OCI-LY1 (cell line): ENCODE data around the gene RPL19.

Experiments used
- H2AFZ ChIP-seq: fragments of 200-600 bp; sonication (generic), shearing (Covaris generic); 2 replicates; pipeline ENCODE4 v1.6.0; 2014; ENCODE audit warnings: antibody characterized with exemption, mild to moderate bottlenecking, low read length
- H3F3A ChIP-seq: fragments of 200-600 bp; sonication (generic), shearing (Covaris generic); 2 replicates; pipeline ENCODE4 v1.6.0; 2014; ENCODE audit warnings: mild to moderate bottlenecking, antibody characterized with exemption, low read length, moderate library complexity; ENCODE audit not compliant: insufficient read depth
- H3K27ac ChIP-seq: fragments of 200-600 bp; sonication (generic); 2 replicates; pipeline ENCODE4 v1.5.1; 2014; ENCODE audit warnings: low read length, mixed run types, mild to moderate bottlenecking, low read depth; ENCODE audit not compliant: poor library complexity, severe bottlenecking
- H3K27me3 ChIP-seq: fragments of 200-600 bp; sonication (generic); 2 replicates; pipeline ENCODE4 v1.6.0; 2014; ENCODE audit warnings: antibody characterized with exemption, mild to moderate bottlenecking, low read length, moderate library complexity; ENCODE audit not compliant: insufficient read depth
- H3K36me3 ChIP-seq: fragments of 200-600 bp; sonication (generic); 2 replicates; pipeline ENCODE4 v1.6.1; 2014; ENCODE audit warnings: mild to moderate bottlenecking, antibody characterized with exemption, low read length, moderate library complexity, mixed read lengths; ENCODE audit not compliant: insufficient read depth
- H3K4me1 ChIP-seq: fragments of 200-600 bp; sonication (generic); 2 replicates; pipeline ENCODE4 v1.5.1; 2014; ENCODE audit warnings: mild to moderate bottlenecking, low read length, moderate library complexity; ENCODE audit not compliant: insufficient read depth, severe bottlenecking
- H3K4me2 ChIP-seq: fragments of 200-600 bp; sonication (generic), shearing (Covaris generic); 2 replicates; pipeline ENCODE4 v1.6.1; 2014; ENCODE audit warnings: low read length
- H3K4me3 ChIP-seq: fragments of 200-600 bp; sonication (generic); 2 replicates; pipeline ENCODE4 v1.5.1; 2014; ENCODE audit warnings: low read length, low read depth, mild to moderate bottlenecking, mixed read lengths; ENCODE audit not compliant: poor library complexity, severe bottlenecking
- H3K79me2 ChIP-seq: fragments of 200-600 bp; shearing (Covaris generic); 2 replicates; pipeline ENCODE4 v1.6.1; 2016; ENCODE audit warnings: mixed run types, low read length, mixed read lengths; ENCODE audit not compliant: insufficient read depth
- H3K9ac ChIP-seq: fragments of 200-600 bp; sonication (generic), shearing (Covaris generic); 2 replicates; pipeline ENCODE4 v1.6.1; 2014; ENCODE audit warnings: mild to moderate bottlenecking, low read length, mixed read lengths
- H3K9me2 ChIP-seq: fragments of 200-600 bp; sonication (generic), shearing (Covaris generic); 2 replicates; pipeline ENCODE4 v1.6.1; 2014; ENCODE audit warnings: low read depth, mild to moderate bottlenecking, low read length, mixed read lengths
- H3K9me3 ChIP-seq: fragments of 200-600 bp; shearing (Covaris generic); 2 replicates; pipeline ENCODE4 v1.6.1; 2014; ENCODE audit warnings: low read length, mixed read lengths
- H4K20me1 ChIP-seq: fragments of 200-600 bp; sonication (generic), shearing (Covaris generic); 2 replicates; pipeline ENCODE4 v1.6.0; 2016; ENCODE audit warnings: mild to moderate bottlenecking, low read length; ENCODE audit not compliant: insufficient read depth
- EZH2 ChIP-seq: fragments of 200-600 bp; sonication (generic), shearing (Covaris generic); IDR thresholded peaks from 2 replicates; pipeline ENCODE4 v1.8.0; 2017; ENCODE audit warnings: borderline replicate concordance, mixed run types, mild to moderate bottlenecking, antibody characterized with exemption, low read length, moderate library complexity, mixed read lengths
- TF ChIP-seq, protein P1 (sequence below): fragments of 200-600 bp; sonication (generic), shearing (Covaris generic); IDR thresholded peaks from 2 replicates; pipeline ENCODE4 v1.5.1; 2017; ENCODE audit warnings: mild to moderate bottlenecking, antibody characterized with exemption, low read length, moderate library complexity, mixed read lengths

The RPL19 gene

DNA sequence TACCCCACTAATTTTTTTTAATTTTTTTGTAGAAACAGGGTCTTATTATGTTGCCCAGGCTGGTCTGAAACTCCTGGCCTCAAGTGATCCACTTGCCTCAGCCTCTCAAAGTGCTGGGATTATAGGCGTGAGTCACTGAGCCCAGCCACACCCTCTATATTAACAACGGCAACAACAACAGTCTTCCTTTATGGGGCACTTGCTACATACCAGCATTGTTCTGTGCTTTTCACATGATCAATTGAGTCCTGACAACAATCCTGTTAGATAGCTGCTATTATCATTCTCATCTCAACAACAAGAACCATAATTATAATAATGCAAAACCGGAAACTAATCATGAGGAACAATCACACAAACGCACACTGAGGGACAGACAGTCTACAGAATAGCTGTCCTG, 21.5 kb upstream of the RPL19 start:
- Histone ChIP-seq H3K9me3 (no peaks in the 10 kb centered on the region), H3K36me3 (peaks cover 58% of the 10 kb centered on the region), H3K4me3 (no peak overlapping the region), H2AFZ (no peak overlapping the region), H3K79me2 (no peaks in the 10 kb centered on the region), H3K9me2 (no peaks in the 10 kb centered on the region), H3K27me3 (no peaks in the 10 kb centered on the region), H3K4me2 (no peak overlapping the region), H3F3A (no peaks in the 10 kb centered on the region; the same call in 1 of the 2 replicates), H3K4me1 (peaks cover 11% of the 10 kb centered on the region), H4K20me1 (no peaks in the 10 kb centered on the region), H3K9ac (no peak overlapping the region), H3K27ac (no peak overlapping the region)
- TF ChIP-seq, protein P1, sequence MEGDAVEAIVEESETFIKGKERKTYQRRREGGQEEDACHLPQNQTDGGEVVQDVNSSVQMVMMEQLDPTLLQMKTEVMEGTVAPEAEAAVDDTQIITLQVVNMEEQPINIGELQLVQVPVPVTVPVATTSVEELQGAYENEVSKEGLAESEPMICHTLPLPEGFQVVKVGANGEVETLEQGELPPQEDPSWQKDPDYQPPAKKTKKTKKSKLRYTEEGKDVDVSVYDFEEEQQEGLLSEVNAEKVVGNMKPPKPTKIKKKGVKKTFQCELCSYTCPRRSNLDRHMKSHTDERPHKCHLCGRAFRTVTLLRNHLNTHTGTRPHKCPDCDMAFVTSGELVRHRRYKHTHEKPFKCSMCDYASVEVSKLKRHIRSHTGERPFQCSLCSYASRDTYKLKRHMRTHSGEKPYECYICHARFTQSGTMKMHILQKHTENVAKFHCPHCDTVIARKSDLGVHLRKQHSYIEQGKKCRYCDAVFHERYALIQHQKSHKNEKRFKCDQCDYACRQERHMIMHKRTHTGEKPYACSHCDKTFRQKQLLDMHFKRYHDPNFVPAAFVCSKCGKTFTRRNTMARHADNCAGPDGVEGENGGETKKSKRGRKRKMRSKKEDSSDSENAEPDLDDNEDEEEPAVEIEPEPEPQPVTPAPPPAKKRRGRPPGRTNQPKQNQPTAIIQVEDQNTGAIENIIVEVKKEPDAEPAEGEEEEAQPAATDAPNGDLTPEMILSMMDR = no peak
- no peak for TF ChIP-seq EZH2

DNA sequence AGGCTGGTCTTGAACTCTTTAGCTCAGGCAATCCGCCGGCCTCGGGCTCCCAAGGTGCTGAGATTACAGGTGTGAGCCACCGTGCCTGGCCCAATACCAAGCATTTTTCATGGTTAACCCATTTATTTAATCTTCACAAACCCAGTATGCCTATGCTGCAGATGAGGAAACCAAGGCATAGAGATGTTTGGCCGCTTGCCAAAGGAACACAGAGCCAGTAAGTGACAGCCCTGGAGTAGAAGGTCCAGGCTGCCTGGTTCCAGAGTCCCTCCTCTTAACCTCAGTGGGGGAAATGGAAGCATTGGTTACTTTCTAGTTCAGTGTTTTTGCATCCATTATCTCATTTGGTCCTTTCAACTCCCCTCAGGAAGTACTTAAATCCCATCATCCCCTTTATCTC, 18.8 kb upstream of the RPL19 start:
- H3F3A ChIP-seq = no peaks in the 10 kb centered on the region; the same call in 1 of the 2 replicates
- no peaks in the 10 kb centered on the region for H3K4me1 ChIP-seq
- H3K27me3 ChIP-seq = no peaks in the 10 kb centered on the region
- no peaks in the 10 kb centered on the region for H3K79me2 ChIP-seq
- H2AFZ ChIP-seq = no peak overlapping the region
- TF ChIP-seq EZH2 = no peak
- TF ChIP-seq, protein P1 = no peak
- no peak overlapping the region for H3K4me3 ChIP-seq
- no peak overlapping the region for H3K9ac ChIP-seq
- H3K36me3 ChIP-seq = peaks cover 66% of the 10 kb centered on the region
- no peaks in the 10 kb centered on the region for H3K9me3 ChIP-seq
- no peaks in the 10 kb centered on the region for H3K9me2 ChIP-seq
- no peak overlapping the region for H3K27ac ChIP-seq
- H3K4me2 ChIP-seq = no peak overlapping the region
- H4K20me1 ChIP-seq = no peaks in the 10 kb centered on the region

GRCh38 chr17:39183045-39183444, 17.0 kb upstream of the RPL19 start:
- no peaks in the 10 kb centered on the region for H3K27me3 ChIP-seq
- H3K9me3 ChIP-seq = no peaks in the 10 kb centered on the region
- peaks cover 66% of the 10 kb centered on the region for H3K36me3 ChIP-seq
- H3K27ac ChIP-seq = no peak overlapping the region
- H3K4me2 ChIP-seq = no peak overlapping the region
- H3K4me3 ChIP-seq = no peak overlapping the region
- H3K9ac ChIP-seq = no peak overlapping the region
- H3K79me2 ChIP-seq = no peaks in the 10 kb centered on the region
- H3K9me2 ChIP-seq = no peaks in the 10 kb centered on the region
- H2AFZ ChIP-seq = no peak overlapping the region
- TF ChIP-seq EZH2 = no peak
- TF ChIP-seq, protein P1 = no peak
- H4K20me1 ChIP-seq = no peaks in the 10 kb centered on the region
- no peaks in the 10 kb centered on the region for H3K4me1 ChIP-seq
- no peaks in the 10 kb centered on the region; the same call in 1 of the 2 replicates for H3F3A ChIP-seq
